Heart left ventricle (tissue), 16 donors: ENCODE data around the gene KIF18A. TPM values are rescaled to one million over a fixed set of nuclear protein-coding genes. Genes with fewer than 3 reads are reported as not detected.

Experiments
- ATAC-seq, 4 donors: fragments of 200-7000 bp; cut with Tn5 transposase; one replicate each; pipeline ENCODE4 v1.9.1; 2020 to 2022; ENCODE audit warnings: moderate library complexity in 4 of 4, mild to moderate bottlenecking in 3 of 4, moderate number of reproducible peaks in 1 of 4
- DNase-seq, 5 donors: peaks; one replicate each; pipeline ENCODE4 v3.0.0-alpha.2; 2020
- H3K27ac ChIP-seq, 12 donors: fragments of 200-600 bp; sonication (generic) in 4 of 12; one replicate each; pipeline versions ENCODE4 v1.5.0 to v1.8.0; 2016 to 2022; ENCODE audit warnings: mild to moderate bottlenecking in 2 of 12
- H3K27me3 ChIP-seq, 9 donors: fragments of 200-600 bp; sonication (generic) in 2 of 9; one replicate each; pipeline versions ENCODE4 v1.5.1 to v1.8.0; 2016 to 2022; ENCODE audit warnings: mild to moderate bottlenecking in 3 of 9
- H3K36me3 ChIP-seq, 9 donors: fragments of 200-600 bp; sonication (generic) in 2 of 9; one replicate each; pipeline versions ENCODE4 v1.5.0 to v1.8.0; 2018 to 2022; ENCODE audit warnings: mild to moderate bottlenecking in 2 of 9
- H3K4me1 ChIP-seq, 12 donors: fragments of 200-600 bp; sonication (generic) in 4 of 12; one replicate each; pipeline versions ENCODE4 v1.5.0 to v1.8.0; 2016 to 2022; ENCODE audit warnings: mild to moderate bottlenecking in 3 of 12
- H3K4me3 ChIP-seq, 12 donors: fragments of 200-600 bp; sonication (generic) in 4 of 12; one replicate each; pipeline versions ENCODE4 v1.5.0 to v1.8.0; 2017 to 2022; ENCODE audit warnings: mild to moderate bottlenecking in 9 of 12, moderate library complexity in 4 of 12
- H3K9me3 ChIP-seq, 12 donors: fragments of 200-600 bp; sonication (generic) in 4 of 12; one replicate each; pipeline versions ENCODE4 v1.5.0 to v1.8.0; 2016 to 2022; ENCODE audit warnings: mild to moderate bottlenecking in 1 of 12
- POLR2A ChIP-seq, 2 donors: fragments of 450-650 bp; IDR thresholded peaks; one replicate each; pipeline ENCODE4 v1.6.1; 2017; ENCODE audit warnings: antibody characterized with exemption in 2 of 2, mild to moderate bottlenecking in 2 of 2, moderate library complexity in 2 of 2
- WGBS, 4 donors: extraction: QIAGEN DNeasy Blood & Tissue Kit in 2 of 4; methylation state at CpG; one replicate each; pipeline versions ENCODE4 v1.1.5 to v1.1.7; 2013 to 2018; 5-methylcytosine and 5-hydroxymethylcytosine counted together
- intact Hi-C, 10 donors: fragments of 100-400 bp; cut with DNase I; formaldehyde crosslinking; loops; one replicate each; pipeline versions ENCODE4 v1.11.1 to v1.14.2; 2022
- polyA plus RNA-seq, 2 donors: library from polyadenylated mRNA; stranded (reverse); fragments of 200-250 nt; gene quantifications; one replicate each; pipeline ENCODE4 v1.2.3, GENCODE V29; 2013
- total RNA-seq, 9 donors: library from RNA; depleted of rRNA in 2 of 9; stranded (reverse); fragments of >200 nt in 2 of 9; fragmentation: NEBNext Ultra II Directional in 3 of 9; extraction: Animal tissue kit (Norgen Biotek cat#: 25700) in 3 of 9; gene quantifications; one replicate each; pipeline versions ENCODE4 v1.1.0 to v1.2.4, GENCODE V29; 2016 to 2023
- TF ChIP-seq, protein P1 (sequence below), 12 donors: fragments of 200-600 bp; sonication (generic) in 4 of 12; IDR thresholded peaks; one replicate each; pipeline versions ENCODE4 v1.5.0 to v1.8.0; 2018 to 2022; ENCODE audit warnings: antibody characterized with exemption in 12 of 12, mild to moderate bottlenecking in 5 of 12
- donor health status: ischemic (EF 13 %, LVEDD 7.1; RV severe dilation, severe dysfunction).
- donor health status: healthy with polysubstance abuse.
- donor health status: DM: no; HTN: yes; CAD: no.
- donor health status: DM: no; HTN: no; CAD: no.
- donor health status: ischemic (EF 25% LVEDD 6.9; RV normal size, moderate dysfunction).
- donor health status: ischemic (EF 25% LVEDD 5.7; RV mildly dilated, moderate dysfunction).
- donor health status: healthy.
- donor health status: DM: yes; HTN: yes; CAD: no.
- donor health status: ischemic (EF 35%, LVEDD 5.7; RV mildly dilated, moderate dysfunction).
- donor health status: nonischemic (EF 11% LVEDD 7.7; RV severe dilation, severe dysfunction).
- donor health status: DM: yes; HTN: yes; CAD: no.
- donor health status: PGD.
- donor health status: ischemic (EF 29% LVEDD 5.4; RV normal size, mild dysfunction).
- donor health status: nonischemic (EF 23%, LVEDD 6.1; RV moderate dilation, normal function).

The KIF18A gene
- total and polyA plus RNA-seq, 11 donors, result 0.10 to 1.7 (median 0.27) TPM; not detected in 4

GRCh38 chr11:28133146-28133545 lies 25.2 kb upstream of the KIF18A start:
- Histone ChIP-seq H3K9me3 (peaks cover 0 to 2% (median 0%) of the 10 kb centered on the region in 12 donors), H3K27ac (no peak overlapping the region), H3K4me1 (no peaks in the 10 kb centered on the region), H3K27me3 (no peaks in the 10 kb centered on the region), H3K4me3 (no peak overlapping the region), H3K36me3 (peaks cover 0 to 18% (median 7%) of the 10 kb centered on the region in 9 donors)
- DNase-seq (no peak), ATAC-seq (no peak)
- TF ChIP-seq POLR2A (IDR thresholded peaks at IDR 0.05), result no peak
- TF ChIP-seq, protein P1, sequence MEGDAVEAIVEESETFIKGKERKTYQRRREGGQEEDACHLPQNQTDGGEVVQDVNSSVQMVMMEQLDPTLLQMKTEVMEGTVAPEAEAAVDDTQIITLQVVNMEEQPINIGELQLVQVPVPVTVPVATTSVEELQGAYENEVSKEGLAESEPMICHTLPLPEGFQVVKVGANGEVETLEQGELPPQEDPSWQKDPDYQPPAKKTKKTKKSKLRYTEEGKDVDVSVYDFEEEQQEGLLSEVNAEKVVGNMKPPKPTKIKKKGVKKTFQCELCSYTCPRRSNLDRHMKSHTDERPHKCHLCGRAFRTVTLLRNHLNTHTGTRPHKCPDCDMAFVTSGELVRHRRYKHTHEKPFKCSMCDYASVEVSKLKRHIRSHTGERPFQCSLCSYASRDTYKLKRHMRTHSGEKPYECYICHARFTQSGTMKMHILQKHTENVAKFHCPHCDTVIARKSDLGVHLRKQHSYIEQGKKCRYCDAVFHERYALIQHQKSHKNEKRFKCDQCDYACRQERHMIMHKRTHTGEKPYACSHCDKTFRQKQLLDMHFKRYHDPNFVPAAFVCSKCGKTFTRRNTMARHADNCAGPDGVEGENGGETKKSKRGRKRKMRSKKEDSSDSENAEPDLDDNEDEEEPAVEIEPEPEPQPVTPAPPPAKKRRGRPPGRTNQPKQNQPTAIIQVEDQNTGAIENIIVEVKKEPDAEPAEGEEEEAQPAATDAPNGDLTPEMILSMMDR (IDR thresholded peaks at IDR 0.05), result no peak
- intact Hi-C loops, result no loop called here
- 93 to 99% (median 96%) methylated on average over 3 of the region's 3 CpGs for WGBS, 4 donors

DNA sequence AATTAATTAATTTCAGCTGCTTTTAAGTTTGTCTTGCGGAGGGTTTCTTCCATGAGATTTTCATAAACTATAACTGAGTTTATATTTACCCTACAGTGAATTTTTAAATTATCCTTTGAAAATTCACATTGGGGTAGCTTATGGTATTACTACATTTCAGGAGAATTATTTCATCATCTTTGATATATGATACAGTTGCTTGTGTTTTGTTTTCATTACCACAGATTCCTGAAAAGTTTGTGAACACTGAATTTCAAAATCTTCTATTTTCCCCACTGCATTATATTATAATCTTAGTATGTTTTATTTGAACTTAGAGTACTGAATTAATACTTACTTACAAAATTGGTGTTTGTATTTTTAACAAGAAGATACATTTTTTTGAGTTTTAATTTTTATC lies 24.6 kb upstream of the KIF18A start:
- Histone ChIP-seq H3K4me3 (no peak overlapping the region), H3K27ac (no peak overlapping the region), H3K9me3 (peaks cover 0 to 2% (median 0%) of the 10 kb centered on the region in 12 donors), H3K36me3 (peaks cover 0 to 24% (median 8%) of the 10 kb centered on the region in 9 donors), H3K4me1 (no peaks in the 10 kb centered on the region), H3K27me3 (no peaks in the 10 kb centered on the region)
- ATAC-seq (no peak), DNase-seq (no peak)
- 39 to 100% (median 71%) methylated on average over 1 of the region's 1 CpG for WGBS, 4 donors
- intact Hi-C loops, result no loop called here
- TF ChIP-seq, protein P1 (IDR thresholded peaks at IDR 0.05), result no peak
- no peak for TF ChIP-seq POLR2A (IDR thresholded peaks at IDR 0.05)

DNA sequence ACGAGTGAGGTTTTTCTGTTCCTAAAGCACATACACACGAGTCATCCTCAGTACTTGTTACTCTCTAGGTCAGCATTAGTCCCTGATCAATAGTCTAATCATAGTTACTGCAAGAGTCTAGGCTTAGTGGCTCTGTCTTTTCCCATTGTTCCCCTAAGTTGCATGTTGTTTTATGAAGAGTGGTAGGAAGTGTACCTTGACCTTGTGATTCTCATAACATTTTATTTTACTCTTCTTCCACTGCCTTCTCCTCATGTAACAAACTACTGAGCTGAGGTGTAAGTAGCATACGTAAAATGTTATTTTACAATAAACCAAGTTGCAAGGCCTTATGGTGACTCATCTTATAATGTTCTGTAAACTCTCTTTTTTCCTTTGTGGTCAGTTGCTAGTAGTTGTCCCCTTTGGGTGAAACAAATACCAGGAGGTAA lies 15.2 kb upstream of the KIF18A start:
- Histone ChIP-seq H3K36me3 (peaks cover 0 to 41% (median 10%) of the 10 kb centered on the region in 9 donors), H3K27ac (no peak overlapping the region), H3K4me1 (peaks cover 0 to 4% (median 0%) of the 10 kb centered on the region in 12 donors), H3K4me3 (no peak overlapping the region), H3K27me3 (no peaks in the 10 kb centered on the region), H3K9me3 (no peaks in the 10 kb centered on the region)
- ATAC-seq, result no peak
- WGBS, 4 donors, result 82 to 93% (median 90%) methylated on average over 3 of the region's 3 CpGs
- TF ChIP-seq, protein P1 (IDR thresholded peaks at IDR 0.05), result no peak
- no peak for TF ChIP-seq POLR2A (IDR thresholded peaks at IDR 0.05)
- DNase-seq, result no peak
- intact Hi-C loops, result no loop called here

- H3K36me3 ChIP-seq, result peaks cover 0 to 46% (median 16%) of the 10 kb centered on the region in 9 donors
- peaks cover 0 to 9% (median 0%) of the 10 kb centered on the region in 12 donors for H3K4me1 ChIP-seq
- no peaks in the 10 kb centered on the region for H3K9me3 ChIP-seq
- no peak overlapping the region for H3K27ac ChIP-seq
- DNase-seq, result no peak
- intact Hi-C loops, result loop anchor here in 2 of 10 donors (10.0 kb wide), 2 partner anchors 413 to 613 kb away; partner anchors contain the start of genes BDNF (in 1 of the 2) and LIN7C (in 1 of the 2)
- no peaks in the 10 kb centered on the region for H3K27me3 ChIP-seq
- TF ChIP-seq, protein P1 (IDR thresholded peaks at IDR 0.05), result no peak
- TF ChIP-seq POLR2A (IDR thresholded peaks at IDR 0.05), result no peak
- no peak overlapping the region for H3K4me3 ChIP-seq
- ATAC-seq, result no peak
- 96 to 97% (median 97%) methylated on average over 4 of the region's 4 CpGs for WGBS, 4 donors
These were observed 9.8 kb upstream of the KIF18A start for GRCh38 chr11:28117712-28118111.
